HepG2 (cell line): ENCODE data around the gene CKLF. TPM values are rescaled to one million over a fixed set of nuclear protein-coding genes. Genes with fewer than 3 reads are reported as not detected.
A peak's percentile ranks its signal among the peaks of the same experiment; 100 is the strongest.

Experiments used
- ASH2L ChIP-seq: fragments of 300-600, 200-600 bp; sonication (generic); IDR thresholded peaks from 2 replicates; pipeline ENCODE4 v1.7.0; 2017; ENCODE audit warnings: low read depth, mild to moderate bottlenecking, moderate library complexity, mixed read lengths, low read length; ENCODE audit not compliant: insufficient read length
- BHLHE40 ChIP-seq: IDR thresholded peaks from 2 replicates; pipeline ENCODE4 v1.6.1; 2011; ENCODE audit warnings: low read length, improper control_type of control experiment
- CENPX ChIP-seq: sonication (generic); formaldehyde crosslinking; IDR thresholded peaks from 2 replicates; pipeline ENCODE4 v1.9.0; 2021; ENCODE audit warnings: mild to moderate bottlenecking, missing genetic modification reagents, moderate library complexity
- CHD4 ChIP-seq: fragments of 200-600 bp; sonication (generic); IDR thresholded peaks from 2 replicates; pipeline ENCODE4 v1.7.0; 2017; ENCODE audit warnings: mild to moderate bottlenecking, low read length, borderline replicate concordance
- HNRNPH1 ChIP-seq: fragments of 200-400 bp; formaldehyde crosslinking; optimal IDR thresholded peaks from 2 replicates; pipeline ENCODE3; 2017; ENCODE audit warnings: mild to moderate bottlenecking, low read depth, low read length
- MEIS1 ChIP-seq: sonication (generic); formaldehyde crosslinking; IDR thresholded peaks from 2 replicates; pipeline ENCODE4 v1.9.0; 2021; ENCODE audit warnings: mild to moderate bottlenecking, missing genetic modification reagents, moderate library complexity, borderline replicate concordance
- NCOA1 ChIP-seq: sonication (generic); formaldehyde crosslinking; IDR thresholded peaks from 2 replicates; pipeline ENCODE4 v1.9.0; 2021; ENCODE audit warnings: missing genetic modification reagents
- NFE2L2 ChIP-seq: fragments of 150-350 bp; IDR thresholded peaks from 2 replicates; pipeline ENCODE4 v1.6.1; 2014; ENCODE audit warnings: low read length
- SPEN ChIP-seq: sonication (generic); formaldehyde crosslinking; IDR thresholded peaks from 2 replicates; pipeline ENCODE4 v1.5.1; 2020; ENCODE audit warnings: low read depth, mild to moderate bottlenecking, missing genetic modification reagents
- TBP ChIP-seq: sonication (generic); formaldehyde crosslinking; IDR thresholded peaks from 2 replicates; pipeline ENCODE4 v1.5.0; 2020; ENCODE audit warnings: missing genetic modification reagents
- ZFX ChIP-seq: sonication (generic); formaldehyde crosslinking; IDR thresholded peaks from 2 replicates; pipeline ENCODE4 v1.4.0; 2020; ENCODE audit warnings: mild to moderate bottlenecking, low read depth, missing genetic modification reagents, moderate library complexity
- ZFYVE20 ChIP-seq: sonication (generic); formaldehyde crosslinking; IDR thresholded peaks from 2 replicates; pipeline ENCODE4 v1.8.0; 2023; ENCODE audit warnings: low read depth, mild to moderate bottlenecking, moderate library complexity, missing genetic modification reagents, borderline replicate concordance
- ZMYM3 ChIP-seq: sonication (generic); formaldehyde crosslinking; IDR thresholded peaks from 2 replicates; pipeline ENCODE4 v1.5.1; 2020; ENCODE audit warnings: mild to moderate bottlenecking, missing genetic modification reagents
- ZNF18 ChIP-seq: sonication (generic); formaldehyde crosslinking; IDR thresholded peaks from 2 replicates; pipeline ENCODE4 v1.8.0; 2022; ENCODE audit warnings: mild to moderate bottlenecking, missing genetic modification reagents; ENCODE audit not compliant: insufficient replicate concordance
- ZNF33B ChIP-seq: sonication (generic); formaldehyde crosslinking; IDR thresholded peaks from 2 replicates; pipeline ENCODE4 v1.5.1; 2020; ENCODE audit warnings: mild to moderate bottlenecking, missing genetic modification reagents
- ZNF598 ChIP-seq: sonication (generic); formaldehyde crosslinking; IDR thresholded peaks from 2 replicates; pipeline ENCODE4 v1.5.1; 2020; ENCODE audit warnings: mild to moderate bottlenecking, missing genetic modification reagents, borderline replicate concordance
- ZNF629 ChIP-seq: sonication (generic); formaldehyde crosslinking; conservative IDR thresholded peaks from 2 replicates; pipeline ENCODE4 v1.5.0; 2020; ENCODE audit warnings: missing genetic modification reagents
- ZNF646 ChIP-seq: sonication (generic); formaldehyde crosslinking; IDR thresholded peaks from 2 replicates; pipeline ENCODE4 v1.9.0; 2021; ENCODE audit warnings: mild to moderate bottlenecking, missing genetic modification reagents
- ZNF678 ChIP-seq: sonication (generic); formaldehyde crosslinking; IDR thresholded peaks from 2 replicates; pipeline ENCODE4 v1.4.0; 2020; ENCODE audit warnings: mild to moderate bottlenecking, missing genetic modification reagents
- ZNF746 ChIP-seq: sonication (generic); formaldehyde crosslinking; IDR thresholded peaks from 2 replicates; pipeline ENCODE4 v1.8.0; 2022; ENCODE audit warnings: mild to moderate bottlenecking, missing genetic modification reagents
- ZNF768 ChIP-seq: sonication (generic); formaldehyde crosslinking; IDR thresholded peaks from 2 replicates; pipeline ENCODE4 v1.4.0; 2020; ENCODE audit warnings: missing genetic modification reagents
- ZNF776 ChIP-seq: sonication (generic); formaldehyde crosslinking; IDR thresholded peaks from 2 replicates; pipeline ENCODE4 v1.4.0; 2020; ENCODE audit warnings: mild to moderate bottlenecking, missing genetic modification reagents
- ZNF792 ChIP-seq: IDR thresholded peaks from 2 replicates; pipeline ENCODE4 v1.6.1; 2016
- polyA plus RNA-seq, 8 experiments: library from polyadenylated mRNA; depleted of rRNA in 3 of 8; stranded (reverse) in 7 of 8; unstranded in 1 of 8; fragments of >200 nt; fragmentation: Illumina TruSeq in 4 of 8; extraction: Trizol in 4 of 8; gene quantifications; 2 replicates each; pipeline versions ENCODE4 v1.2.1 to v1.2.3, GENCODE V29; 2011 to 2016; ENCODE audit warnings: low read depth in 4 of 8, missing spikeins in 1 of 8, mixed read lengths in 1 of 8; ENCODE audit not compliant: insufficient read depth in 1 of 8
- total RNA-seq, 5 experiments: library from RNA; depleted of rRNA; stranded (reverse); fragments of >200 nt; fragmentation: Illumina TruSeq; extraction: Trizol; gene quantifications; 2 replicates each; pipeline ENCODE4 v1.2.3, GENCODE V29; 2016; ENCODE audit warnings: low read depth in 1 of 5

Gene CKLF
- total and polyA plus RNA-seq, 2 of the 13 experiments (the other 11 are each of a cell fraction or from before 2014, with no cell fraction given), result 120 to 167 TPM

GRCh38 chr16:66605177-66605978, 53.0 kb downstream of the CKLF start (continued):
- TF ChIP-seq ZNF746 (CRISPR knock-in tag) (peak; percentile 38; the same call in 1 of the 2 replicates), ZMYM3 (CRISPR knock-in tag) (peak; percentile 54; the same call in 1 of the 2 replicates), NCOA1 (0 out of 2 replicates have a peak, but pooled peaks have one; percentile 1), ZNF646 (CRISPR knock-in tag) (peak; percentile 2; the same call in 1 of the 2 replicates), ZNF678 (CRISPR knock-in tag) (no peak), ZNF33B (CRISPR knock-in tag) (peak; percentile 5; the same call in 1 of the 2 replicates), ZNF629 (peak; percentile 95), CENPX (CRISPR knock-in tag) (no peak), MEIS1 (CRISPR knock-in tag) (peak; percentile 40; the same call in 1 of the 2 replicates), ZFX (peak; percentile 60), CHD4 (0 out of 2 replicates have a peak, but pooled peaks have one; percentile 40), ZNF768 (peak; percentile 92), ASH2L (peak; percentile 32), NFE2L2 (no peak), ZNF598 (CRISPR knock-in tag) (no peak), HNRNPH1 (no peak), TBP (CRISPR knock-in tag) (peak; percentile 81; the same call in 1 of the 2 replicates), SPEN (CRISPR knock-in tag) (0 out of 2 replicates have a peak, but pooled peaks have one; percentile 20), BHLHE40 (no peak), ZNF18 (CRISPR knock-in tag) (peak; percentile 51), ZFYVE20 (CRISPR knock-in tag) (no peak), ZNF776 (no peak), ZNF792 (0 out of 2 replicates have a peak, but pooled peaks have one; percentile 40)
